ENCODE measurements around the gene MYH13. TPM values are rescaled to one million over a fixed set of nuclear protein-coding genes. Genes with fewer than 3 reads are reported as not detected.

The MYH13 gene
- total and polyA plus RNA-seq, 2 donors (not counting 3 experiments of a cell fraction or from before 2014, with no cell fraction given) = not detected

DNA sequence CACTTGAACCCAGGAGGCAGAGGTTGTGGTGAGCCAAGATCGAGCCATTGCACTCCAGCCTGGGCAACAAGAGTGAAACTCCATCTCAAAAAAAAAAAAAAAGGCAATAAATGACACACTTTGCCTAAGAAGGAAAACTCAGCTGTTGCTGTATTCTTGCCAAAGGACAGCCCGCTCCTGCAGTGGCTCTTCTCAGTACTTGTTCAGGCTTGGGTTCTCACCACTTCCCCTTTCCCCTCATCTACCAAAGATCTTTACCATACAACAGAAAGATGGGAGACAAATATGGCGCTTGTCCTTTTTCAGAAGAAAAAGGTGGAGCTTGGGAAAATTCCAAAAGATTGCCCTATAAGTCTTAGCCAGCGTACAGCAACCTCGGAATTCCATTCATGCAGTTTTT, 58.5 kb downstream of the MYH13 start:
- no peak overlapping the region for H3K9ac ChIP-seq (replicated peaks; ENCODE audit: extremely low read depth, insufficient read depth, low read length)
- H3K9me3 ChIP-seq (replicated peaks; ENCODE audit: control insufficient read depth, insufficient read depth, low read length) = peaks cover 2% of the 10 kb centered on the region
- ChIA-PET CTCF (interaction anchor here (1.4 kb wide), 1 partner anchor 15 kb away, joined by 4 read pairs; no protein-coding TSS in a partner anchor), POLR2A (no interaction called here)
- BruUV-seq (replicated peaks) = no TSS peak
- no peaks in the 10 kb centered on the region for H3K4me1 ChIP-seq (ENCODE audit: control insufficient read depth, extremely low read depth, insufficient read depth, low read length)
- H3K4me3 ChIP-seq (replicated peaks in 1 of 3; ENCODE audit: insufficient read depth in 1 of 3, low read depth in 1 of 3, low read length in 3 of 3) = no peak overlapping the region
- H3K4me2 ChIP-seq (ENCODE audit: insufficient read depth, low read length) = no peak overlapping the region
- no peaks in the 10 kb centered on the region for H3K9me1 ChIP-seq (replicated peaks; ENCODE audit: control insufficient read depth, extremely low read depth, insufficient read depth, low read length)
- H4K20me1 ChIP-seq (replicated peaks; ENCODE audit: control insufficient read depth, extremely low read depth, insufficient read depth, low read length) = no peaks in the 10 kb centered on the region
- H3K36me3 ChIP-seq (ENCODE audit: control insufficient read depth in 2 of 2, extremely low read depth in 1 of 2, insufficient read depth in 2 of 2, low read length in 2 of 2) = no peaks in the 10 kb centered on the region
- no peaks in the 10 kb centered on the region for H3K79me2 ChIP-seq (ENCODE audit: control insufficient read depth, insufficient read depth, low read length)
- intact Hi-C loops (cut with micrococcal nuclease) = no loop called here
- no peak overlapping the region for H3K27ac ChIP-seq (ENCODE audit: insufficient read depth, low read depth, low read length)
- DNase-seq (ENCODE audit: low read depth, low spot score) = no peak
- no peak overlapping the region for H2AFZ ChIP-seq (ENCODE audit: low read depth, low read length)
- TF ChIP-seq EZH2 (IDR thresholded peaks at IDR 0.05; ENCODE audit: borderline replicate concordance, low read depth, low read length, severe bottlenecking) (no peak), MYC (IDR thresholded peaks at IDR 0.05; ENCODE audit: low read depth, low read length) (no peak)
- TF ChIP-seq, protein P1, sequence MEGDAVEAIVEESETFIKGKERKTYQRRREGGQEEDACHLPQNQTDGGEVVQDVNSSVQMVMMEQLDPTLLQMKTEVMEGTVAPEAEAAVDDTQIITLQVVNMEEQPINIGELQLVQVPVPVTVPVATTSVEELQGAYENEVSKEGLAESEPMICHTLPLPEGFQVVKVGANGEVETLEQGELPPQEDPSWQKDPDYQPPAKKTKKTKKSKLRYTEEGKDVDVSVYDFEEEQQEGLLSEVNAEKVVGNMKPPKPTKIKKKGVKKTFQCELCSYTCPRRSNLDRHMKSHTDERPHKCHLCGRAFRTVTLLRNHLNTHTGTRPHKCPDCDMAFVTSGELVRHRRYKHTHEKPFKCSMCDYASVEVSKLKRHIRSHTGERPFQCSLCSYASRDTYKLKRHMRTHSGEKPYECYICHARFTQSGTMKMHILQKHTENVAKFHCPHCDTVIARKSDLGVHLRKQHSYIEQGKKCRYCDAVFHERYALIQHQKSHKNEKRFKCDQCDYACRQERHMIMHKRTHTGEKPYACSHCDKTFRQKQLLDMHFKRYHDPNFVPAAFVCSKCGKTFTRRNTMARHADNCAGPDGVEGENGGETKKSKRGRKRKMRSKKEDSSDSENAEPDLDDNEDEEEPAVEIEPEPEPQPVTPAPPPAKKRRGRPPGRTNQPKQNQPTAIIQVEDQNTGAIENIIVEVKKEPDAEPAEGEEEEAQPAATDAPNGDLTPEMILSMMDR (IDR thresholded peaks at IDR 0.05; ENCODE audit: extremely low read depth in 1 of 2, insufficient read depth in 1 of 2, low read depth in 1 of 2, low read length in 2 of 2) = no peak
- FAIRE-seq = no peak
- dilution Hi-C loops (cut with MboI; ENCODE audit: extremely low pct_ligation_motif_present, low sequenced_read_pairs) = no loop called here
- H3K27me3 ChIP-seq (ENCODE audit: control insufficient read depth in 2 of 2, insufficient read depth in 2 of 2, low read length in 2 of 2) = no peaks in the 10 kb centered on the region

DNA sequence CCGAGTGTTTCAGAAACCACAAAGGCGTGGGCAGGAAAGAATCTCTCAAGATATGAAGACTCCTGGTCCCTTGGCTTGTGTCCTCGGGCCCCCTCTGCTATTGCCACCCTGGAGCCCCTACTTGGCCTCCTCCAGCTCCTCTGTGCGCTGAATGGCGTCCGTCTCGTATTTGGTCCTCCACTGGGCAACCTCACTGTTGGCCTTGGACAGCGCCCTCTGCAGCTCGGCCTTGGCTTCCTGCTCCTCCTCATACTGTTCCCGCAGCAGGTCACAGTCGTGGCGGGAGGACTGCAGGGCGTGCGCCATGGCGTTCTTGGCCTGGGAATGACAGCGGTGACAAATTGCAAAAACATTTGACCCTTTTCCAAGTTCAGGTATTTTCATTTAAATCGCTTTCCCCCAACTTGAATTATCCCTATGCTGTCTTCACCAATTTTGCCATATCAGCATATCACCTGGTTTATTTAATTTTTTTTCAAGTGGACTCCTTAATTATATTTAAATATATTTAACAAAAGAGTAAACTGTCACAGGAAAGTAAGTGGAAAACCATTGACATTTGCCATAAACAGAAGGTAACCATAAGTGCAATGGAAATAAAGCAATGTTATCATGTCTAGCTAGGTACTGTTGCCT, 59.7 kb downstream of the MYH13 start:
- Histone ChIP-seq H3K4me1 (ENCODE audit: control insufficient read depth, extremely low read depth, insufficient read depth, low read length) (no peaks in the 10 kb centered on the region), H3K9me3 (replicated peaks; ENCODE audit: control insufficient read depth, insufficient read depth, low read length) (peaks cover 2% of the 10 kb centered on the region), H3K9ac (replicated peaks; ENCODE audit: extremely low read depth, insufficient read depth, low read length) (no peak overlapping the region), H3K4me2 (ENCODE audit: insufficient read depth, low read length) (no peak overlapping the region), H3K4me3 (replicated peaks in 1 of 3; ENCODE audit: insufficient read depth in 1 of 3, low read depth in 1 of 3, low read length in 3 of 3) (no peak overlapping the region), H3K79me2 (ENCODE audit: control insufficient read depth, insufficient read depth, low read length) (no peaks in the 10 kb centered on the region), H3K9me1 (replicated peaks; ENCODE audit: control insufficient read depth, extremely low read depth, insufficient read depth, low read length) (no peaks in the 10 kb centered on the region), H3K36me3 (ENCODE audit: control insufficient read depth in 2 of 2, extremely low read depth in 1 of 2, insufficient read depth in 2 of 2, low read length in 2 of 2) (no peaks in the 10 kb centered on the region), H2AFZ (ENCODE audit: low read depth, low read length) (no peak overlapping the region), H3K27ac (ENCODE audit: insufficient read depth, low read depth, low read length) (no peak overlapping the region), H4K20me1 (replicated peaks; ENCODE audit: control insufficient read depth, extremely low read depth, insufficient read depth, low read length) (no peaks in the 10 kb centered on the region), H3K27me3 (ENCODE audit: control insufficient read depth in 2 of 2, insufficient read depth in 2 of 2, low read length in 2 of 2) (no peaks in the 10 kb centered on the region)
- dilution Hi-C loops (cut with MboI; ENCODE audit: extremely low pct_ligation_motif_present, low sequenced_read_pairs) (no loop called here), intact Hi-C loops (cut with micrococcal nuclease) (no loop called here)
- ChIA-PET CTCF (no interaction called here), POLR2A (no interaction called here)
- DNase-seq (ENCODE audit: low read depth, low spot score) = no peak
- TF ChIP-seq, protein P2, sequence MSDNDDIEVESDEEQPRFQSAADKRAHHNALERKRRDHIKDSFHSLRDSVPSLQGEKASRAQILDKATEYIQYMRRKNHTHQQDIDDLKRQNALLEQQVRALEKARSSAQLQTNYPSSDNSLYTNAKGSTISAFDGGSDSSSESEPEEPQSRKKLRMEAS (IDR thresholded peaks at IDR 0.05; ENCODE audit: insufficient read depth, insufficient read length) = no peak
- TF ChIP-seq EZH2 (IDR thresholded peaks at IDR 0.05; ENCODE audit: borderline replicate concordance, low read depth, low read length, severe bottlenecking) (no peak), JUN (IDR thresholded peaks at IDR 0.05; ENCODE audit: borderline replicate concordance, insufficient read depth, insufficient read length, low read depth) (no peak), FOS (IDR thresholded peaks at IDR 0.05; ENCODE audit: borderline replicate concordance, insufficient read depth, low read length) (no peak), MYC (IDR thresholded peaks at IDR 0.05; ENCODE audit: low read depth, low read length) (no peak), POLR2AphosphoS5 (IDR thresholded peaks at IDR 0.05; ENCODE audit: insufficient read depth, low read depth, low read length) (no peak), POLR2A (IDR thresholded peaks at IDR 0.05; ENCODE audit: low read depth, low read length) (no peak), GATA2 (IDR thresholded peaks at IDR 0.05; ENCODE audit: insufficient read depth, insufficient read length, low read depth, low read length) (no peak)
- TF ChIP-seq, protein P1 (IDR thresholded peaks at IDR 0.05; ENCODE audit: extremely low read depth in 1 of 2, insufficient read depth in 1 of 2, low read depth in 1 of 2, low read length in 2 of 2) = no peak
- no TSS peak for BruUV-seq (replicated peaks)
- FAIRE-seq = no peak
